Measurements from ENCODE around the gene POU6F2. TPM values are rescaled to one million over a fixed set of nuclear protein-coding genes. Genes with fewer than 3 reads are reported as not detected.

POU6F2 gene
- total and polyA plus RNA-seq, 2 of the 4 experiments (the other 2 are of a cell fraction) = not detected

GRCh38 chr7:39299695-39300094 is 322.0 kb downstream of the POU6F2 start:
- Histone ChIP-seq H3K4me2 (ENCODE audit: low read depth, low read length) (no peak overlapping the region), H3K79me1 (ENCODE audit: low read depth in 1 of 2, low read length in 2 of 2) (no peaks in the 10 kb centered on the region), H2BK5ac (ENCODE audit: low read depth, low read length, poor library complexity, severe bottlenecking) (no peak overlapping the region), H3K56ac (ENCODE audit: extremely low read depth, insufficient read depth, low read length) (no peak overlapping the region), H3K4me3 (ENCODE audit: insufficient read depth, low read depth, low read length) (no peak overlapping the region), H4K20me1 (ENCODE audit: insufficient read depth, low read length) (no peaks in the 10 kb centered on the region), H4K91ac (ENCODE audit: insufficient read depth, low read depth, low read length) (no peak overlapping the region), H2AK9ac (replicated peaks; ENCODE audit: low read depth, low read length, poor library complexity) (no peak overlapping the region), H3K36me3 (ENCODE audit: control insufficient read depth, insufficient read depth, low read length) (no peaks in the 10 kb centered on the region), H2BK120ac (ENCODE audit: low read depth, low read length) (no peak overlapping the region), H3K27me3 (ENCODE audit: control insufficient read depth, insufficient read depth, low read length) (no peaks in the 10 kb centered on the region), H2AFZ (replicated peaks; ENCODE audit: low read length, poor library complexity) (no peak overlapping the region), H3K4me1 (ENCODE audit: control insufficient read depth, insufficient read depth, low read length) (no peaks in the 10 kb centered on the region), H3K18ac (ENCODE audit: low read depth, low read length) (no peak overlapping the region), H3K4ac (ENCODE audit: low read depth, low read length) (no peak overlapping the region), H3K14ac (replicated peaks; ENCODE audit: low read depth, low read length) (no peak overlapping the region), H3K9me3 (ENCODE audit: control insufficient read depth, insufficient read depth, low read length) (no peaks in the 10 kb centered on the region), H3K9ac (ENCODE audit: low read depth, low read length) (no peak overlapping the region), H3K9me1 (ENCODE audit: insufficient read depth, low read length) (no peaks in the 10 kb centered on the region), H2AK5ac (ENCODE audit: low read depth, low read length) (no peak overlapping the region), H2BK15ac (ENCODE audit: low read depth, low read length) (no peak overlapping the region), H3K23ac (ENCODE audit: low read depth, low read length) (no peak overlapping the region), H3K27ac (ENCODE audit: insufficient read depth, low read length) (no peak overlapping the region), H4K8ac (ENCODE audit: low read depth in 2 of 2, low read length in 2 of 2) (no peak overlapping the region), H2BK20ac (ENCODE audit: low read depth, low read length) (no peak overlapping the region), H4K5ac (ENCODE audit: low read depth, low read length) (no peak overlapping the region)
- dilution Hi-C loops (cut with HindIII; ENCODE audit: low sequenced_read_pairs, unreplicated experiment) = no loop called here
- no TSS peak for BruUV-seq (replicated peaks)
- DNase-seq (no peak), ATAC-seq (ENCODE audit: low read depth) (no peak)
- in situ Hi-C loops (cut with MboI; ENCODE audit: low sequenced_read_pairs) = no loop called here
- intact Hi-C loops (cut with micrococcal nuclease) = no loop called here
- ChIA-PET POLR2A (ENCODE audit: unreplicated experiment) (no interaction called here), CTCF (no interaction called here)
- TF ChIP-seq ELK1 (IDR thresholded peaks at IDR 0.05; ENCODE audit: borderline replicate concordance, low read depth, low read length) (no peak), RCOR1 (IDR thresholded peaks at IDR 0.05; ENCODE audit: insufficient replicate concordance, low read length) (no peak), USF2 (IDR thresholded peaks at IDR 0.05; ENCODE audit: low read depth, low read length) (no peak), RFX5 (IDR thresholded peaks at IDR 0.05; ENCODE audit: low read depth, low read length) (no peak), MAFK (IDR thresholded peaks at IDR 0.05; ENCODE audit: low read depth, low read length) (no peak), MXI1 (IDR thresholded peaks at IDR 0.05; ENCODE audit: borderline replicate concordance, low read depth, low read length) (no peak), POLR2A (IDR thresholded peaks at IDR 0.05; ENCODE audit: low read depth, low read length) (no peak), FOS (IDR thresholded peaks at IDR 0.05; ENCODE audit: low read depth, low read length) (no peak), CEBPB (IDR thresholded peaks at IDR 0.05; ENCODE audit: low read depth, low read length) (no peak), RAD21 (IDR thresholded peaks at IDR 0.05; ENCODE audit: low read length) (no peak), CHD1 (IDR thresholded peaks at IDR 0.05; ENCODE audit: low read depth, low read length) (no peak), NFE2L2 (IDR thresholded peaks at IDR 0.05; ENCODE audit: low read depth, low read length) (no peak), SMC3 (IDR thresholded peaks at IDR 0.05; ENCODE audit: low read depth, low read length) (no peak), BHLHE40 (IDR thresholded peaks at IDR 0.05; ENCODE audit: low read depth, low read length) (no peak)
- 25% methylated on average over 4 of the region's 6 CpGs; no CpG with 5 or more reads in 1 of the 2 experiments for WGBS, 2 experiments (ENCODE audit: extremely low coverage in 2 of 2, insufficient read length in 1 of 2)

Data from IMR-90 (cell line).